ENCODE data around the gene FDX1. TPM values are rescaled to one million over a fixed set of nuclear protein-coding genes. Genes with fewer than 3 reads are reported as not detected.

The FDX1 gene
- total and polyA plus RNA-seq, 12 donors: 11.5 to 30.3 (median 21.9) TPM

DNA sequence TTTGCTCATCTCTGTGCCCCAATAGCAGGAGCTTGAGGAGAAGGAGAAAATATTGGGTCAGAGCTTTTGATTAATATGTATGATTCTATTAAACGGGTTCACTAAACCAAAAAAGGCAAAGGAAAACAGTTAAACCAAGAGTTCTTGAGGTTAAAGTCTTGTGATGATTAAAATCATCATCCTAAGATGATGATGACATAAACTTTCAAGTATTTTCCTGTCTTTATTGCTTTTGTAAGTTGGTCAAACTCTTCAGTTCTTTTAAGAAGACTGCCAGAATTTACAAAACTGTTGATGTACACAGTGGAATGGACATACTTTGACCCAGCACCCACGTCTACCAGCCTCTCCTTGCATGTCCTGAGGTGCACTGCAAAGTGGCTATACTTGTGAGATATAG lies 41.0 kb downstream of the FDX1 start:
- Histone ChIP-seq H3K4me3 (no peak overlapping the region), H3K27ac (no peak overlapping the region), H3K36me3 (peaks cover 0 to 11% (median 0%) of the 10 kb centered on the region in 9 donors), H3K27me3 (no peaks in the 10 kb centered on the region), H3K9me3 (no peaks in the 10 kb centered on the region), H3K4me1 (peaks cover 0 to 1% (median 0%) of the 10 kb centered on the region in 9 donors)
- TF ChIP-seq CTCF (IDR thresholded peaks at IDR 0.05): no peak
- no peak for ATAC-seq
- 94 to 98% methylated on average over 2 of the region's 2 CpGs for WGBS, 2 donors
- DNase-seq: no peak
- intact Hi-C loops (cut with DNase I): loop anchor here in 1 of 10 donors (10.0 kb wide), 1 partner anchor 654 kb away; no protein-coding TSS in a partner anchor

DNA sequence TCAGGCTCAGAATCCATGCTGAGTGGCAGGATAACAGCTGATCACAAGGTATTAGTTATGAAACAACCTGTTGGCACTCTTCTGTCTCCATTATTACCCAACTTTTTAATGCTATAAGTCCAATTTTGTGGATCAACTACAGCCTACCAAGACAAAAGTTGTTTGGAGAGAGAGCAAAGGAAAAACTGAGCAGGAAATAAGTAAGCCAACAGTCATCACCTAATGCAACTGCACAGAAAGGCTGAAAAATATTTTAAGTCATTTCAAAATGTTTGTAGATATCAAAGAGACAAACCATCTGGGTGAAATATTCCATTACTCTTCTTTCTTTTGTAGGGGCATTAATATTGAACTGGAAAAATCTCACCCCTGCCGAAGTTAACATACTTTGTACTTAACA lies 41.6 kb downstream of the FDX1 start:
- intact Hi-C loops (cut with DNase I): loop anchor here in 1 of 10 donors (10.0 kb wide), 1 partner anchor 653 kb away; no protein-coding TSS in a partner anchor
- Histone ChIP-seq H3K27ac (no peak overlapping the region), H3K27me3 (no peaks in the 10 kb centered on the region), H3K4me3 (no peak overlapping the region), H3K36me3 (peaks cover 0 to 11% (median 0%) of the 10 kb centered on the region in 9 donors), H3K9me3 (no peaks in the 10 kb centered on the region), H3K4me1 (peaks cover 0 to 4% (median 0%) of the 10 kb centered on the region in 9 donors)
- no peak for ATAC-seq
- TF ChIP-seq CTCF (IDR thresholded peaks at IDR 0.05): no peak
- 68 to 78% methylated on average over 1 of the region's 1 CpG for WGBS, 2 donors
- no peak for DNase-seq

GRCh38 chr11:110472858-110473257 lies 43.1 kb downstream of the FDX1 start:
- no peak overlapping the region for H3K4me3 ChIP-seq
- intact Hi-C loops (cut with DNase I): loop anchor here in 1 of 10 donors (10.0 kb wide), 1 partner anchor 652 kb away; no protein-coding TSS in a partner anchor
- DNase-seq (no peak), ATAC-seq (no peak)
- no peak for TF ChIP-seq CTCF (IDR thresholded peaks at IDR 0.05)
- H3K4me1 ChIP-seq: peaks cover 0 to 4% (median 0%) of the 10 kb centered on the region in 9 donors
- 96 to 100% methylated on average over 1 of the region's 1 CpG for WGBS, 2 donors
- no peaks in the 10 kb centered on the region for H3K27me3 ChIP-seq
- peaks cover 0 to 8% (median 0%) of the 10 kb centered on the region in 9 donors for H3K36me3 ChIP-seq
- no peaks in the 10 kb centered on the region for H3K9me3 ChIP-seq
- H3K27ac ChIP-seq: no peak overlapping the region

GRCh38 chr11:110473706-110474105 lies 44.0 kb downstream of the FDX1 start:
- DNase-seq (no peak), ATAC-seq (no peak)
- Histone ChIP-seq H3K9me3 (no peaks in the 10 kb centered on the region), H3K27ac (no peak overlapping the region), H3K36me3 (no peaks in the 10 kb centered on the region), H3K4me1 (peaks cover 0 to 7% (median 0%) of the 10 kb centered on the region in 9 donors), H3K4me3 (no peak overlapping the region), H3K27me3 (no peaks in the 10 kb centered on the region)
- TF ChIP-seq CTCF (IDR thresholded peaks at IDR 0.05): no peak
- 76 to 77% methylated on average over 7 of the region's 7 CpGs for WGBS, 2 donors
- intact Hi-C loops (cut with DNase I): loop anchor here in 1 of 10 donors (10.0 kb wide), 1 partner anchor 651 kb away; no protein-coding TSS in a partner anchor
